ENCODE data around the gene DOCK4.

Gene DOCK4

DNA sequence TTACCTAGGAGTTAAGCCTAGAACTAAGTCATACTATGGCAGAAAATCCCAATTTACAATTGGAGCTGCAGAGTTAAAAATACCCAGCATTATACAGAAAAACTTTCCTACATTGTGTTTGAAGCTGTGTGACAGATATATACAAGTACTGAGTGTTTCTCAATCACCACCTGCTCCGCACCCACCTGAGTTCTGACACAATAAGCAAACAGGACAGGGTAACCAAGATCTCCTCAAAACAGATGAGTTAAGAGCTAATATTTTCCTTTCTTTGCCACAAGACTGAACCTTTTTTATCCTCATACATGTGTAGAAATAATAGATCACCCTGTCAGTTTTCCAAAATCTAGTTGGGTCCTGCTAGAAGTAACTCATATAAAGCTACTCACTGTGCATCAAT is 186.3 kb downstream of the DOCK4 start:
- TF ChIP-seq ZBTB7A (IDR thresholded peaks at IDR 0.05; ENCODE audit: low read depth) (no peak), TAF1 (IDR thresholded peaks at IDR 0.05; ENCODE audit: low read depth) (no peak), YY1 (IDR thresholded peaks at IDR 0.05; ENCODE audit: low read depth) (no peak)

- TF ChIP-seq RAD21 (IDR thresholded peaks at IDR 0.05; ENCODE audit: low read depth) = no peak
- no peak for TF ChIP-seq CREB1 (IDR thresholded peaks at IDR 0.05; ENCODE audit: low read depth)
- TF ChIP-seq, protein P1, sequence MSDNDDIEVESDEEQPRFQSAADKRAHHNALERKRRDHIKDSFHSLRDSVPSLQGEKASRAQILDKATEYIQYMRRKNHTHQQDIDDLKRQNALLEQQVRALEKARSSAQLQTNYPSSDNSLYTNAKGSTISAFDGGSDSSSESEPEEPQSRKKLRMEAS (IDR thresholded peaks at IDR 0.05) = no peak
- no peak for TF ChIP-seq TEAD4 (IDR thresholded peaks at IDR 0.05)
- TF ChIP-seq TAF1 (IDR thresholded peaks at IDR 0.05; ENCODE audit: low read depth) = no peak
- TF ChIP-seq ZBTB7A (IDR thresholded peaks at IDR 0.05; ENCODE audit: low read depth) = no peak
- TF ChIP-seq USF1 (IDR thresholded peaks at IDR 0.05) = no peak
- TF ChIP-seq, protein P2, sequence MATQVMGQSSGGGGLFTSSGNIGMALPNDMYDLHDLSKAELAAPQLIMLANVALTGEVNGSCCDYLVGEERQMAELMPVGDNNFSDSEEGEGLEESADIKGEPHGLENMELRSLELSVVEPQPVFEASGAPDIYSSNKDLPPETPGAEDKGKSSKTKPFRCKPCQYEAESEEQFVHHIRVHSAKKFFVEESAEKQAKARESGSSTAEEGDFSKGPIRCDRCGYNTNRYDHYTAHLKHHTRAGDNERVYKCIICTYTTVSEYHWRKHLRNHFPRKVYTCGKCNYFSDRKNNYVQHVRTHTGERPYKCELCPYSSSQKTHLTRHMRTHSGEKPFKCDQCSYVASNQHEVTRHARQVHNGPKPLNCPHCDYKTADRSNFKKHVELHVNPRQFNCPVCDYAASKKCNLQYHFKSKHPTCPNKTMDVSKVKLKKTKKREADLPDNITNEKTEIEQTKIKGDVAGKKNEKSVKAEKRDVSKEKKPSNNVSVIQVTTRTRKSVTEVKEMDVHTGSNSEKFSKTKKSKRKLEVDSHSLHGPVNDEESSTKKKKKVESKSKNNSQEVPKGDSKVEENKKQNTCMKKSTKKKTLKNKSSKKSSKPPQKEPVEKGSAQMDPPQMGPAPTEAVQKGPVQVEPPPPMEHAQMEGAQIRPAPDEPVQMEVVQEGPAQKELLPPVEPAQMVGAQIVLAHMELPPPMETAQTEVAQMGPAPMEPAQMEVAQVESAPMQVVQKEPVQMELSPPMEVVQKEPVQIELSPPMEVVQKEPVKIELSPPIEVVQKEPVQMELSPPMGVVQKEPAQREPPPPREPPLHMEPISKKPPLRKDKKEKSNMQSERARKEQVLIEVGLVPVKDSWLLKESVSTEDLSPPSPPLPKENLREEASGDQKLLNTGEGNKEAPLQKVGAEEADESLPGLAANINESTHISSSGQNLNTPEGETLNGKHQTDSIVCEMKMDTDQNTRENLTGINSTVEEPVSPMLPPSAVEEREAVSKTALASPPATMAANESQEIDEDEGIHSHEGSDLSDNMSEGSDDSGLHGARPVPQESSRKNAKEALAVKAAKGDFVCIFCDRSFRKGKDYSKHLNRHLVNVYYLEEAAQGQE (IDR thresholded peaks at IDR 0.05; ENCODE audit: low read depth) = no peak
- TF ChIP-seq CEBPB (IDR thresholded peaks at IDR 0.05) = no peak
- TF ChIP-seq NFIC (IDR thresholded peaks at IDR 0.05) = no peak
These were observed 187.7 kb downstream of the DOCK4 start for GRCh38 chr7:112018305-112019030.

GRCh38 chr7:112015146-112015545 is 191.1 kb downstream of the DOCK4 start:
- TF ChIP-seq CEBPB (IDR thresholded peaks at IDR 0.05) (no peak), YY1 (IDR thresholded peaks at IDR 0.05; ENCODE audit: low read depth) (no peak), ZBTB7A (IDR thresholded peaks at IDR 0.05; ENCODE audit: low read depth) (no peak), TAF1 (IDR thresholded peaks at IDR 0.05; ENCODE audit: low read depth) (no peak), CREB1 (IDR thresholded peaks at IDR 0.05; ENCODE audit: low read depth) (no peak)

DNA sequence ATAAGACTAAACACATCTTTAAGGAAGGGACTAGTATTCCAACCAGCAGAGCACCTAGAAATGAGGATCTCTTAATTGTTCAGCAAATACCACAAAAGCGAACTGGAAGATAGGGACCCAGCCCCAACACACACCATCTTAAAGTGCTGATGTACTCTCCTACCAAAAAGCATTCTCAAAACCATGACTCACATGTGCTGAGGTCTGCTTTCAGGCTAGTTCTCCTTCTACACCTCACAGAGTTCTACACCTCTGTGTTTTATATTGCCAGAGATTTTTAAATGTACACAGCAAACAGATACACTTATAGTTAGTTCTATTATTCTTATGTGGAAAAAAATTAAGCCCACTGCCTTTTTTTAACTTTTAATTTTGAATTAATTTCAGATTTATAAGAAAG is 191.9 kb downstream of the DOCK4 start:
- no peak for TF ChIP-seq CREB1 (IDR thresholded peaks at IDR 0.05; ENCODE audit: low read depth)
- TF ChIP-seq EP300 (IDR thresholded peaks at IDR 0.05; ENCODE audit: borderline replicate concordance) = no peak
- TF ChIP-seq TCF12 (IDR thresholded peaks at IDR 0.05; ENCODE audit: low read depth) = no peak
- no peak for TF ChIP-seq NFIC (IDR thresholded peaks at IDR 0.05)
- TF ChIP-seq TEAD4 (IDR thresholded peaks at IDR 0.05) = no peak
- TF ChIP-seq, protein P1 (IDR thresholded peaks at IDR 0.05) = no peak
- no peak for TF ChIP-seq EGR1 (IDR thresholded peaks at IDR 0.05)
- TF ChIP-seq USF1 (IDR thresholded peaks at IDR 0.05) = no peak
- no peak for TF ChIP-seq CEBPB (IDR thresholded peaks at IDR 0.05)
- TF ChIP-seq RAD21 (IDR thresholded peaks at IDR 0.05; ENCODE audit: low read depth) = no peak
- TF ChIP-seq, protein P2 (IDR thresholded peaks at IDR 0.05; ENCODE audit: low read depth) = no peak
- no peak for TF ChIP-seq ZBTB7A (IDR thresholded peaks at IDR 0.05; ENCODE audit: low read depth)
- no peak for TF ChIP-seq FOXM1 (IDR thresholded peaks at IDR 0.05; ENCODE audit: borderline replicate concordance, low read depth)
- no peak for TF ChIP-seq YY1 (IDR thresholded peaks at IDR 0.05; ENCODE audit: low read depth)
- no peak for TF ChIP-seq TAF1 (IDR thresholded peaks at IDR 0.05; ENCODE audit: low read depth)

DNA sequence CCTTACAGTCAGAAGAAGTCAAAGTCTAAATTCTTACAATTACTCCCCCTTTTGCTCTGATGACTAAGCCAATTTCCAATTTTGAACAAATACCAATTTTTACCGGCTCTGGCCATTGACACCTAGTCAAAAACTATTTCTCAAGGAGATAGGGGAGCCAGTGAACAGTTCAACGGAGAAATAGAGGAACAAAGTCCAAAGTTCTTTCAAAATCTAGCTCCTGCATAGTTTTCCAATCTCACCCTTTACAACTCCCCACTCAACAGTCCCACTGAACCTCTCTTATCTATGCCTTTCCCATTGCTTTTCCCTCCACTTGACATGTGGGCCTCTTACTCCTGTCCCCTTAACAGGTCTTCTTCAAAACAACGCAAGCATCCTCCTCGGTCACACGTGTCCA is 192.9 kb downstream of the DOCK4 start:
- no peak for TF ChIP-seq CEBPB (IDR thresholded peaks at IDR 0.05)
- TF ChIP-seq, protein P1 (IDR thresholded peaks at IDR 0.05) = no peak
- TF ChIP-seq EP300 (IDR thresholded peaks at IDR 0.05; ENCODE audit: borderline replicate concordance) = no peak
- TF ChIP-seq TEAD4 (IDR thresholded peaks at IDR 0.05) = no peak
- TF ChIP-seq RAD21 (IDR thresholded peaks at IDR 0.05; ENCODE audit: low read depth) = no peak
- no peak for TF ChIP-seq YY1 (IDR thresholded peaks at IDR 0.05; ENCODE audit: low read depth)
- TF ChIP-seq FOXM1 (IDR thresholded peaks at IDR 0.05; ENCODE audit: borderline replicate concordance, low read depth) = no peak
- TF ChIP-seq EGR1 (IDR thresholded peaks at IDR 0.05) = no peak
- no peak for TF ChIP-seq TAF1 (IDR thresholded peaks at IDR 0.05; ENCODE audit: low read depth)
- TF ChIP-seq TCF12 (IDR thresholded peaks at IDR 0.05; ENCODE audit: low read depth) = no peak
- no peak for TF ChIP-seq USF1 (IDR thresholded peaks at IDR 0.05)
